HL-60/S4 treated with retinoic acid at 250 ng/mL for 4 days and 3 days (cell line): ENCODE data around the gene KRT35.
"Not testable (repeated sequence)": the region's sequence is repeated elsewhere in the genome, so short reads cannot be mapped to it uniquely, and the experiment has no call there.

Source experiments
- in situ Hi-C: fragments of 300-500 bp; cut with MboI; formaldehyde crosslinking; loops from 2 replicates; pipeline ENCODE4 v1.7.0; 2022; ENCODE audit warnings: low sequenced_read_pairs

The KRT35 gene

GRCh38 chr17:41463746-41464145 is 17.2 kb downstream of the KRT35 start:
- in situ Hi-C loops, result no loop called here

- in situ Hi-C loops, result no loop called here
These were observed 18.2 kb downstream of the KRT35 start for GRCh38 chr17:41462705-41463104.

GRCh38 chr17:41457676-41458075 is 23.3 kb downstream of the KRT35 start:
- in situ Hi-C loops, result no loop called here

GRCh38 chr17:41456204-41456603 is 24.7 kb downstream of the KRT35 start:
- in situ Hi-C loops, result no loop called here

GRCh38 chr17:41455236-41455635 is 25.7 kb downstream of the KRT35 start:
- in situ Hi-C loops, result no loop called here

GRCh38 chr17:41453066-41453465 is 27.9 kb downstream of the KRT35 start:
- in situ Hi-C loops, result no loop called here

- in situ Hi-C loops, result no loop called here
These were observed 28.7 kb downstream of the KRT35 start for GRCh38 chr17:41452281-41452680.

- in situ Hi-C loops, result no loop called here
These were observed 29.7 kb downstream of the KRT35 start for GRCh38 chr17:41451154-41451728.

- in situ Hi-C loops, result no loop called here
These were observed 31.9 kb downstream of the KRT35 start for GRCh38 chr17:41449008-41449407.

GRCh38 chr17:41448506-41448905 is 32.4 kb downstream of the KRT35 start:
- in situ Hi-C loops, result no loop called here

GRCh38 chr17:41446806-41447205 is 34.1 kb downstream of the KRT35 start:
- in situ Hi-C loops, result no loop called here

GRCh38 chr17:41444640-41445039 is 36.3 kb downstream of the KRT35 start:
- in situ Hi-C loops, result no loop called here

GRCh38 chr17:41444186-41444585 is 36.8 kb downstream of the KRT35 start:
- in situ Hi-C loops, result no loop called here

GRCh38 chr17:41442739-41443138 is 38.2 kb downstream of the KRT35 start:
- in situ Hi-C loops, result no loop called here

- in situ Hi-C loops, result no loop called here
These were observed 40.4 kb downstream of the KRT35 start, which contains the start of gene KRT38 for GRCh38 chr17:41440531-41441033. Gene KRT38, minus strand, starts transcription at chr17:41440983. Its CDS starts 62 bp downstream, at chr17:41440921.

GRCh38 chr17:41439375-41439774 is 41.6 kb downstream of the KRT35 start:
- in situ Hi-C loops, result no loop called here

- in situ Hi-C loops, result no loop called here
These were observed 43.2 kb downstream of the KRT35 start for GRCh38 chr17:41437769-41438168.

GRCh38 chr17:41437254-41437653 is 43.7 kb downstream of the KRT35 start:
- in situ Hi-C loops, result no loop called here

- in situ Hi-C loops, result no loop called here
These were observed 46.5 kb downstream of the KRT35 start for GRCh38 chr17:41434415-41434814.

GRCh38 chr17:41434005-41434404 is 46.9 kb downstream of the KRT35 start:
- in situ Hi-C loops, result no loop called here

GRCh38 chr17:41433586-41433985 is 47.4 kb downstream of the KRT35 start:
- in situ Hi-C loops, result no loop called here

- in situ Hi-C loops, result not testable (repeated sequence)
These were observed 50.6 kb downstream of the KRT35 start for GRCh38 chr17:41430376-41430775.

GRCh38 chr17:41429667-41430066 is 51.3 kb downstream of the KRT35 start:
- in situ Hi-C loops, result no loop called here
